Mucosa of rectum (tissue), 2 donors: ENCODE measurements around the gene MSI2.

Experiments
- H3K27ac ChIP-seq, 2 donors: one replicate each; pipeline ENCODE4 v1.7.0; 2013; ENCODE audit warnings: inconsistent platforms in 2 of 2, low read depth in 2 of 2, low read length in 2 of 2
- H3K27me3 ChIP-seq, 2 donors: one replicate each; pipeline ENCODE4 v1.7.0; 2013; ENCODE audit warnings: low read length in 2 of 2; ENCODE audit not compliant: control insufficient read depth in 2 of 2, insufficient read depth in 2 of 2
- H3K36me3 ChIP-seq, 2 donors: one replicate each; pipeline ENCODE4 v1.7.0; 2013; ENCODE audit warnings: low read length in 2 of 2; ENCODE audit not compliant: control insufficient read depth in 2 of 2, insufficient read depth in 2 of 2
- H3K4me1 ChIP-seq, 2 donors: one replicate each; pipeline ENCODE4 v1.7.0; 2013; ENCODE audit warnings: low read length in 2 of 2, mild to moderate bottlenecking in 1 of 2; ENCODE audit not compliant: control insufficient read depth in 2 of 2, insufficient read depth in 2 of 2
- H3K4me3 ChIP-seq, 2 donors: one replicate each; pipeline ENCODE4 v1.7.0; 2013; ENCODE audit warnings: low read length in 2 of 2
- H3K9ac ChIP-seq, 2 donors: one replicate each; pipeline ENCODE4 v1.7.0; 2013; ENCODE audit warnings: low read length in 2 of 2, low read depth in 1 of 2, mild to moderate bottlenecking in 1 of 2
- H3K9me3 ChIP-seq, 2 donors: one replicate each; pipeline ENCODE4 v1.7.0; 2013; ENCODE audit warnings: low read length in 2 of 2; ENCODE audit not compliant: control insufficient read depth in 2 of 2
- donor health status: healthy.
- donor health status: Normal muscosa, but diverticular disease.

MSI2 gene

GRCh38 chr17:57257195-57257894, 1.0 kb downstream of the MSI2 start:
- peak overlapping the region in 1 of 2 donors; percentile 59 for H3K27ac ChIP-seq
- H3K4me3 ChIP-seq: peak overlapping the region; percentile 66 to 86
- peak overlapping the region; percentile 54 to 71 for H3K9ac ChIP-seq
- H3K4me1 ChIP-seq: peaks cover 7% of the 10 kb centered on the region in 2 donors
- H3K27me3 ChIP-seq: no peaks in the 10 kb centered on the region
- H3K9me3 ChIP-seq: no peaks in the 10 kb centered on the region
- peaks cover 4 to 5% of the 10 kb centered on the region in 2 donors for H3K36me3 ChIP-seq

DNA sequence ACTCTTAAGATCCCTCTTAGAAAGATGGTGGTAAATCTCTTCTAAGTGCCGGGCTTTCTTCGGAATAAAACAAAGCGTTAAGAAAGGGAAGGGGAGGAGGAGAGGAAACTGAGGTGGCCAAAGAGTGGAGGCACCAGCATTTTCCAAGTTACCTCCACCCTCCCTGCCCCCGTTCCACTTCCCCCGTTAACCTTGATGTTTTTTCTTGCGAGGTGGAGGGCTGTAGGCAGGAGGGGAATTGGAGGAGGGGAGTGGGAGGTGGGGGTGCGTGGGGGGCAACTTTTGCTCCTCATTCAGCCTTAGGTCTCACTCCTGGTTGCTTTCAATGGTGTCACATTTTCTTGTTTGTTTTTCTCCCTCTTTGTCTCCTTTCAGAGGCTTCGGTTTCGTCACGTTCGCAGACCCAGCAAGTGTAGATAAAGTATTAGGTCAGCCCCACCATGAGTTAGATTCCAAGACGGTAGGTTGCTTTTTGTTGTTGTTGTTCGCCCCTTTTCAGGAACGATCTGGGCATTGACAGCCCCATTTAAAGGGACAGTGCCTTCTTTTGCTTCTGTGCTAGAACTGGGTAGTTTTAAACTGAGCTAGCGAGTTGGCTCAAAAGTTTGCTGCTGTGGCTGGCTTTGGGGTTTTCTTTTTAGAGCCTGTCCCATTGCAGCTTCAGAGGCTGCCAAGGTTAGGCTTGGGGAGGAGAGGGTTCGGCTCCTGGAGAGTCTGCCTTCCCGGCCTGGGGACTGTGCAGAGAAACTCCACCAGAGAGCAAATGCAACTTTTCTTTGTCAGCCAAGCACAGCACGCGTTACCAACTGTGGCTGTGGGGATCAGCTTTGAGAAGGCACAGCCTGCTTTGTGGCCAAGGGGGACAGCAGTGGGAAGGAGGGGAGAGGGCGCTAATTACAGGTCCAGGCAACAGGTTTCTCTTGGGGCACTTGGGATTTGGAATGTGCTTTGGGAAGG, 1.9 kb downstream of the MSI2 start:
- H3K27me3 ChIP-seq: no peaks in the 10 kb centered on the region
- H3K4me3 ChIP-seq: peak overlapping the region; percentile 66 to 86
- peak overlapping the region in 1 of 2 donors; percentile 6 for H3K27ac ChIP-seq
- H3K9me3 ChIP-seq: no peaks in the 10 kb centered on the region
- peaks cover 10 to 11% of the 10 kb centered on the region in 2 donors for H3K36me3 ChIP-seq
- H3K9ac ChIP-seq: peak overlapping the region; percentile 71 to 76
- H3K4me1 ChIP-seq: peaks cover 7% of the 10 kb centered on the region in 2 donors

DNA sequence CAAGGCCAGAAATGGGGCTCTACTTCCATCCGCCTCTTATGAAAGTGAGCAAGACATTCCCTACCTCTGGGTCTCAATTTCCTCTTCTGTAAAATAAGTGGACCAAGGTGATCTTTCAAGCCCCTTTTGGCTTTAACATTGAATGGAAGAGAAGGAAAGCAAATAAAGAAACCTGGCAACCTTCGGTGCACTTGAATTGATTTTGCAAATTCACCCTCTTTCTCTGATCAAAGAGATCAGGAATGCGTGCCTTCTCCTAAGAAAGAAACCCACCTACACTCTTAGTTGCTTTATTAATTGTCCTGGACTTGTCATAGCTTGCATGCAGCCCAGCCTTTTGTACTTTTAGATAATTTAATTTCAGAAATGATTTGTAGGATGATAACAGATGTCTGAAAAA, 3.0 kb downstream of the MSI2 start:
- Histone ChIP-seq H3K9me3 (no peaks in the 10 kb centered on the region), H3K9ac (no peak overlapping the region), H3K36me3 (peaks cover 11 to 18% of the 10 kb centered on the region in 2 donors), H3K27ac (no peak overlapping the region), H3K4me3 (no peak overlapping the region), H3K4me1 (peaks cover 7% of the 10 kb centered on the region in 2 donors), H3K27me3 (no peaks in the 10 kb centered on the region)

- Histone ChIP-seq H3K4me1 (peaks cover 7% of the 10 kb centered on the region in 2 donors), H3K9ac (peak overlapping the region in 1 of 2 donors; percentile 1), H3K9me3 (no peaks in the 10 kb centered on the region), H3K4me3 (no peak overlapping the region), H3K27me3 (no peaks in the 10 kb centered on the region), H3K36me3 (peaks cover 12 to 18% of the 10 kb centered on the region in 2 donors), H3K27ac (no peak overlapping the region)
Measured at GRCh38 chr17:57259817-57260216, 3.5 kb downstream of the MSI2 start.

GRCh38 chr17:57260325-57261083, 4.2 kb downstream of the MSI2 start:
- H3K4me3 ChIP-seq: no peak overlapping the region
- H3K9me3 ChIP-seq: no peaks in the 10 kb centered on the region
- peaks cover 6 to 7% of the 10 kb centered on the region in 2 donors for H3K4me1 ChIP-seq
- H3K27ac ChIP-seq: no peak overlapping the region
- H3K27me3 ChIP-seq: no peaks in the 10 kb centered on the region
- H3K36me3 ChIP-seq: peaks cover 16 to 18% of the 10 kb centered on the region in 2 donors
- no peak overlapping the region for H3K9ac ChIP-seq

- Histone ChIP-seq H3K36me3 (peaks cover 16 to 18% of the 10 kb centered on the region in 2 donors), H3K9ac (no peak overlapping the region), H3K27me3 (no peaks in the 10 kb centered on the region), H3K9me3 (no peaks in the 10 kb centered on the region), H3K27ac (no peak overlapping the region), H3K4me3 (no peak overlapping the region), H3K4me1 (peaks cover 5 to 7% of the 10 kb centered on the region in 2 donors)
Measured at GRCh38 chr17:57261084-57261461, 4.8 kb downstream of the MSI2 start.

GRCh38 chr17:57262557-57262956, 6.2 kb downstream of the MSI2 start:
- H3K27ac ChIP-seq: no peak overlapping the region
- peaks cover 5 to 7% of the 10 kb centered on the region in 2 donors for H3K4me1 ChIP-seq
- no peak overlapping the region for H3K4me3 ChIP-seq
- no peaks in the 10 kb centered on the region for H3K27me3 ChIP-seq
- H3K9ac ChIP-seq: no peak overlapping the region
- no peaks in the 10 kb centered on the region for H3K9me3 ChIP-seq
- H3K36me3 ChIP-seq: peaks cover 16 to 27% of the 10 kb centered on the region in 2 donors

GRCh38 chr17:57264250-57264649, 7.9 kb downstream of the MSI2 start:
- Histone ChIP-seq H3K9ac (no peak overlapping the region), H3K27me3 (no peaks in the 10 kb centered on the region), H3K4me1 (no peaks in the 10 kb centered on the region), H3K4me3 (no peak overlapping the region), H3K9me3 (no peaks in the 10 kb centered on the region), H3K36me3 (peaks cover 22 to 34% of the 10 kb centered on the region in 2 donors), H3K27ac (no peak overlapping the region)

DNA sequence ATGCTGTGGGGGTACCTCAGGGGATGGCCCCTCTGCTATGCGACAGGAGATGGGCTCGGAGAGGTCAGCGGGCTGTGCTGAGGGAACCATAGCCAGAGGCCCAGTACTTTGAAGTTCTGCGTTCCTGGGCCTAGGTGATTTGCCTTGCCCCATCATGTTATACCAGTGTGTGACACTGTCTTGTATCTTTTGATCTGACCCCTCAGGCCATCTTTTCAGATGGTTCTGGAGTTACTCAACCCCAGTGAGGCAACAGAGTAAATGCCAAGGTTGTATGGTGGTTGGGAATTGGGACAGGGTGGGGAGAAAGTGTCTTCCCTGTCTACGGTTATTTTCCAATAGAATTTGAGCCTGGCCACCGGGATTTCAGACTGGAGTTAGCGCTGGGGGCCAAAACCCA, 8.5 kb downstream of the MSI2 start:
- no peak overlapping the region for H3K27ac ChIP-seq
- no peaks in the 10 kb centered on the region for H3K4me1 ChIP-seq
- H3K4me3 ChIP-seq: no peak overlapping the region
- H3K36me3 ChIP-seq: peaks cover 22 to 36% of the 10 kb centered on the region in 2 donors
- no peak overlapping the region for H3K9ac ChIP-seq
- H3K27me3 ChIP-seq: no peaks in the 10 kb centered on the region
- H3K9me3 ChIP-seq: no peaks in the 10 kb centered on the region
